ENCODE data around the gene GADD45B.

Gene GADD45B

DNA sequence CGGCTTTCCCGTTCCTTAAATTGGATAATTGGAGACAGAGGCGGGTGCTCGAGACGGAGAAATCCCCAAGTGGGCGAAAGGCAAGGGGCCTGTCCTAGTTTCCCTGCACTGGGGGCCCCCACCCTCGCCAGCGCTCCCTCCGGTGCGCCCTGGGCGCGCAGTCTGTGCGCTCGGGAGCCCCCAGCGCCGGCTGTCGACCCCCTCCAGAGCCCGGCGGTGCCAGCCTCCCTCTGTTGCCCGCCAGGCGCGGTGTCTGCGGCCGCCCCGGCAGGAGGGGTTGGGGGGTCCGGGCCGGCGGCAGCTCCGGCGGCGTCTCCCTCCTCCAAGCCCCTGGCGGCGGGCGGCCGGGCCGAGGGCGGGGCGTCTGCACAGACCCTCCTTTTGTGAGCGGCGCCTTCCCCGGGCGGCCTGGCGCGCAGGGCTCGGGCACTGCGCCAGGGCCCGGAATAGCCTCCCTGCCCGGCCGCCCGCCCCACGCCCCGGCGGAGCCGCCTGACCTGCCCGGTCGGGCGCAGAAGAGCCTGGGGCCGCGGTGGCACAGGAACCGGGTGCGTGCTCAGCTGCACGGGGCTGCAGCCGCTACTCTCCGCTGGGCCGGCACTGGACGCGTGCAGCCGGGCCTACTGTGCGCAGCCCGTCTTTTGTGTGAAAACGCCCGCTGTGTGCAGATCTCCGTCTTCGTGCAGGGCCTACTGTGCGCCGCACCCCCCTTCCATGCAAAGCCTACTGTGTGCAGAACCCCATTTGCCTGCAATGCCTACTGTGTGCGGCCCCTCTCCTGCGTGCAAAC, 13.2 kb downstream of the GADD45B start:
- TF ChIP-seq, protein P1, sequence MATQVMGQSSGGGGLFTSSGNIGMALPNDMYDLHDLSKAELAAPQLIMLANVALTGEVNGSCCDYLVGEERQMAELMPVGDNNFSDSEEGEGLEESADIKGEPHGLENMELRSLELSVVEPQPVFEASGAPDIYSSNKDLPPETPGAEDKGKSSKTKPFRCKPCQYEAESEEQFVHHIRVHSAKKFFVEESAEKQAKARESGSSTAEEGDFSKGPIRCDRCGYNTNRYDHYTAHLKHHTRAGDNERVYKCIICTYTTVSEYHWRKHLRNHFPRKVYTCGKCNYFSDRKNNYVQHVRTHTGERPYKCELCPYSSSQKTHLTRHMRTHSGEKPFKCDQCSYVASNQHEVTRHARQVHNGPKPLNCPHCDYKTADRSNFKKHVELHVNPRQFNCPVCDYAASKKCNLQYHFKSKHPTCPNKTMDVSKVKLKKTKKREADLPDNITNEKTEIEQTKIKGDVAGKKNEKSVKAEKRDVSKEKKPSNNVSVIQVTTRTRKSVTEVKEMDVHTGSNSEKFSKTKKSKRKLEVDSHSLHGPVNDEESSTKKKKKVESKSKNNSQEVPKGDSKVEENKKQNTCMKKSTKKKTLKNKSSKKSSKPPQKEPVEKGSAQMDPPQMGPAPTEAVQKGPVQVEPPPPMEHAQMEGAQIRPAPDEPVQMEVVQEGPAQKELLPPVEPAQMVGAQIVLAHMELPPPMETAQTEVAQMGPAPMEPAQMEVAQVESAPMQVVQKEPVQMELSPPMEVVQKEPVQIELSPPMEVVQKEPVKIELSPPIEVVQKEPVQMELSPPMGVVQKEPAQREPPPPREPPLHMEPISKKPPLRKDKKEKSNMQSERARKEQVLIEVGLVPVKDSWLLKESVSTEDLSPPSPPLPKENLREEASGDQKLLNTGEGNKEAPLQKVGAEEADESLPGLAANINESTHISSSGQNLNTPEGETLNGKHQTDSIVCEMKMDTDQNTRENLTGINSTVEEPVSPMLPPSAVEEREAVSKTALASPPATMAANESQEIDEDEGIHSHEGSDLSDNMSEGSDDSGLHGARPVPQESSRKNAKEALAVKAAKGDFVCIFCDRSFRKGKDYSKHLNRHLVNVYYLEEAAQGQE (IDR thresholded peaks at IDR 0.05; ENCODE audit: insufficient read depth in 1 of 2, low read depth in 2 of 2, low read length in 2 of 2): no peak
- TF ChIP-seq FOXP2 (optimal IDR thresholded peaks at IDR 0.05; ENCODE audit: borderline replicate concordance, extremely low read depth, extremely low read length, insufficient read depth): no peak
- TF ChIP-seq POLR2AphosphoS5 (IDR thresholded peaks at IDR 0.05; ENCODE audit: low read depth, low read length): no peak
- no peak for TF ChIP-seq TAF1 (IDR thresholded peaks at IDR 0.05; ENCODE audit: borderline replicate concordance, insufficient read depth, low read length)
- TF ChIP-seq SIN3A (IDR thresholded peaks at IDR 0.05; ENCODE audit: borderline replicate concordance, insufficient read depth, low read length): no peak

DNA sequence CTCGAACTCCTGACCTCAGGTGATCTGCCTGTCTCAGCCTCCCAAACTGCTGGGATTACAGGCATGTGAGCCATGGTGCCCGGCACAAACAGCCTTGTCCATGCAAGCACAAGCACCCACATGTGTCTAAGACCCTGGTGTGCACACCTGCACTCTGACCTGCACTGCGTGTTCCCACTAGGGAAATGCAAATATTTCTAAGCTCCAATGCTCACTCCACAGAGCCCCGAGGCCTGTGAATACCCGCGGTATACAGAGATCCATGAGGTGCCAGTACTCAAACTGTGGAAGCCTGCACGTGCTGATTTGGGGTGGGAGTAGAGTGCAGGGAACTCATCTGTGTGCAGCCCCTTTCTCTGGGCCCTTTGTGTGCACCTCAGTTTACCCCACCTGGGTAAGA, 14.7 kb downstream of the GADD45B start:
- TF ChIP-seq FOXP2 (optimal IDR thresholded peaks at IDR 0.05; ENCODE audit: borderline replicate concordance, extremely low read depth, extremely low read length, insufficient read depth) (no peak), POLR2AphosphoS5 (IDR thresholded peaks at IDR 0.05; ENCODE audit: low read depth, low read length) (no peak), TAF1 (IDR thresholded peaks at IDR 0.05; ENCODE audit: borderline replicate concordance, insufficient read depth, low read length) (no peak), SIN3A (IDR thresholded peaks at IDR 0.05; ENCODE audit: borderline replicate concordance, insufficient read depth, low read length) (no peak)
- TF ChIP-seq, protein P1 (IDR thresholded peaks at IDR 0.05; ENCODE audit: insufficient read depth in 1 of 2, low read depth in 2 of 2, low read length in 2 of 2): no peak

DNA sequence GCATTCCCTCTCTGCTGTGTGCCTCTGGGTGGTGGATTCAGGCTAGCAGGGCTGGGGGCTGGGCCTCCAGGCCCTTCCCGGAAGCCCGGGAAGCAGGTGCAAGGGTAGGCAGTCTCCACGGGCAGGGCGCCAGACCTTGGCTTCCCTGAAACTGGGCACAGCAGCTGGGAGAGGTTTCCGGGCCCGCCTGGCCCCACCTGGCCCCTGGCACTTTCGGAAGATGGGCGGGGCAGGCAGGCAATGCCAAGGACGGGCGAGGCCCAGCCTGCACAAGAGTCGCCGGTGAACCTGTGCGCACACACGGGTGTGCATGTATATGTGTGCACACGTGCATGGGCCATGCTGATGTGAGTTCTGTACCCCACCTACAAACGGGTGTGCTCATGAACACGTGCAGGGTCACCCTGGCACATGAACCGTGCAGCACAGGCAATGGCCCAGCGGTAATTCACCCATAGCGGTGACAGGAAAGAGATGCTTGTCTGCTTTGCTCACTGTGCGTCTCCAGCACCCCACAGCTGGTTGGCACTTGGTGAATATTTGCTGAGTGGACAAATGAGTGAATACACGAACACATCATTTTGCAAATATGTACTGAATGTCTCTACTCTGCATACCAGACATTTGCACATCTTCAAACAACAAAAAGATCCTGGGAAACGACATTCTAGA, 15.3 kb downstream of the GADD45B start:
- TF ChIP-seq FOXP2 (optimal IDR thresholded peaks at IDR 0.05; ENCODE audit: borderline replicate concordance, extremely low read depth, extremely low read length, insufficient read depth): no peak
- TF ChIP-seq, protein P1 (IDR thresholded peaks at IDR 0.05; ENCODE audit: insufficient read depth in 1 of 2, low read depth in 2 of 2, low read length in 2 of 2): no peak
- TF ChIP-seq SIN3A (IDR thresholded peaks at IDR 0.05; ENCODE audit: borderline replicate concordance, insufficient read depth, low read length): no peak
- TF ChIP-seq POLR2AphosphoS5 (IDR thresholded peaks at IDR 0.05; ENCODE audit: low read depth, low read length): no peak
- no peak for TF ChIP-seq TAF1 (IDR thresholded peaks at IDR 0.05; ENCODE audit: borderline replicate concordance, insufficient read depth, low read length)

DNA sequence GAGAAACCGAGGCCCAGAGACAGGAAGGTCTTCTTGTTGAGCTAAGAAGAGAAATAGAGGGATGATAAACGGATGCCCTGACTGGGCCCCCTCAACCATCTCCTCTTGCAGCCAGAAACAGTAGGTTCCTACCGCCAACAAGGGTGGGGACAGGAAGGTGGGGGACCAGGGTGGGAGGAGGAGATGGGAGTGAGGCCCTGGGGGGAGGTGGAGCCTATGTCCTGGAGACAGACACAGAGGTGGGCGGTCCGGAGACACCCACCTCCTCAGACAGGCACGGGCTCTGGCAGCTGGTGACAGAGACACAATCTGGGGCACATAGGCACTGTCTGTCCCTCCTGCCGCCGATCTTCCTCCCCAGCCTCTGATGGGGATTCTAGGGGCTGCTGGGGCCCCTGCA, 16.9 kb downstream of the GADD45B start:
- TF ChIP-seq SIN3A (IDR thresholded peaks at IDR 0.05; ENCODE audit: borderline replicate concordance, insufficient read depth, low read length): no peak
- TF ChIP-seq FOXP2 (optimal IDR thresholded peaks at IDR 0.05; ENCODE audit: borderline replicate concordance, extremely low read depth, extremely low read length, insufficient read depth): no peak

DNA sequence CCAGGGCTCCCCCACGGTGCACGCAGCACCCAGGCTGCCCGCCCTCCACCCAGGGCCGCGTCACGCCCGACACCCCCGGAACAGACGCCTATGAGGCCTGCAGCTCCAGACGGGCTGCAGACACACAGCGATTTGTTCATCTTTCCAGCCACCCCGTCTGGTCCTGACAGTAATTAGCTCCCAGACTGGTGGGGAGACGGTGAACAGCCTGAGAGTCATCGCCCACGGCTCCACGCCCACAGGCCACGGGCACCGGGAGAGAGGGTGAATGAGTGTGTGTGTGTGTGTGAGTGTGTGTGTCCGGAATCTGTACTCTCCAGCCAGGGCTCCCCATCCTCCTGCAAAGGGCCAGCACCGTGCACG, 18.1 kb downstream of the GADD45B start:
- TF ChIP-seq POLR2AphosphoS5 (IDR thresholded peaks at IDR 0.05; ENCODE audit: low read depth, low read length) (no peak), TAF1 (IDR thresholded peaks at IDR 0.05; ENCODE audit: borderline replicate concordance, insufficient read depth, low read length) (no peak), FOXP2 (optimal IDR thresholded peaks at IDR 0.05; ENCODE audit: borderline replicate concordance, extremely low read depth, extremely low read length, insufficient read depth) (no peak), SIN3A (IDR thresholded peaks at IDR 0.05; ENCODE audit: borderline replicate concordance, insufficient read depth, low read length) (no peak)
- TF ChIP-seq, protein P1 (IDR thresholded peaks at IDR 0.05; ENCODE audit: insufficient read depth in 1 of 2, low read depth in 2 of 2, low read length in 2 of 2): no peak

All from PFSK-1 (cell line).